ENCODE measurements around the gene KLF1. TPM values are rescaled to one million over a fixed set of nuclear protein-coding genes. Genes with fewer than 3 reads are reported as not detected.
"Not testable (repeated sequence)": the region's sequence is repeated elsewhere in the genome, so short reads cannot be mapped to it uniquely, and the experiment has no call there.

KLF1 gene
- total RNA-seq, 1 experiment from 2014 or later: not detected

DNA sequence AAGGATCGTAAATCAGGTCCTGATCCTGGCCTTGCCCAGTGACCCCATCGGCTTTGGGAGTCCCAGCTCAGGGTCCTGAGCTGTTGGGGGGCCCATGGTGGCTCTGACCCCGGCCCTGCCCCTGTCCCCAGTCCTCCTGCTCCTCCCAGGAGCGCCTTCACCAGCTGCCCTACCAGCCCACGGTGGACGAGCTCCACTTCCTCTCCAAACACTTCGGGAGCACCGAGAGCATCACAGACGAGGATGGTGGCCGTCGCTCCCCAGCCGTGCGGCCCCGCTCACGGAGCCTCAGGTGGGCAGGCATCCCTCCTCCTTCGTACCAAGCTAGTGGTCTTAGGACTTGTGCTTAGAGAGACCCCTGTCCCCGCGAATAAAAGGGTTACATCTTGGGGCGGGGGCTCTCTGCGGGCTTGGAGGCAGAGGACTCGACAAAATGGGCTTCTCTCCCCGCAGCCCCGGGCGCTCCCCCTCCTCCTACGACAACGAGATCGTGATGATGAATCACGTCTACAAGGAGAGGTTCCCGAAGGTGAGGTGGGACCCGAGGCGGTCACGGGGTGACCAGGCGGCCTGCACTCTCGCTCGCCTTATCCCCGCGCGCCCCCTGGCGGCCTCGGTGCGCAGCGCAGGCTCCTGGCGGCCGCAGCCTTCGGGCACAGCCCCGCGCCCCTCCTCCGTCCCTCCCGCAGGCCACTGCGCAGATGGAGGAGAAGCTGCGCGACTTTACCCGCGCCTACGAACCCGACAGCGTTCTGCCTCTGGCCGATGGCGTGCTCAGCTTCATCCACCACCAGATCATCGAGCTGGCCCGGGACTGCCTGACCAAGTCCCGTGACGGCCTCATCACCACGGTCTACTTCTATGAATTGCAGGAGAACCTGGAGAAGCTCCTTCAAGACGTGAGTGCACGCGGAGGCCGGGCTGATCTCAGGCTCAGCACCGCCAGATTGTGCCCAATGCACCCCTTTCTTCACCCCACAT lies 39.6 kb downstream of the KLF1 start:
- H2AFZ ChIP-seq (ENCODE audit: low read depth, low read length, poor library complexity, severe bottlenecking): no peak overlapping the region
- BruUV-seq (replicated peaks): no TSS peak
- no peak overlapping the region for H3K4me3 ChIP-seq (replicated peaks in 1 of 2; ENCODE audit: low read depth in 1 of 2, low read length in 2 of 2)
- TF ChIP-seq, protein P1, sequence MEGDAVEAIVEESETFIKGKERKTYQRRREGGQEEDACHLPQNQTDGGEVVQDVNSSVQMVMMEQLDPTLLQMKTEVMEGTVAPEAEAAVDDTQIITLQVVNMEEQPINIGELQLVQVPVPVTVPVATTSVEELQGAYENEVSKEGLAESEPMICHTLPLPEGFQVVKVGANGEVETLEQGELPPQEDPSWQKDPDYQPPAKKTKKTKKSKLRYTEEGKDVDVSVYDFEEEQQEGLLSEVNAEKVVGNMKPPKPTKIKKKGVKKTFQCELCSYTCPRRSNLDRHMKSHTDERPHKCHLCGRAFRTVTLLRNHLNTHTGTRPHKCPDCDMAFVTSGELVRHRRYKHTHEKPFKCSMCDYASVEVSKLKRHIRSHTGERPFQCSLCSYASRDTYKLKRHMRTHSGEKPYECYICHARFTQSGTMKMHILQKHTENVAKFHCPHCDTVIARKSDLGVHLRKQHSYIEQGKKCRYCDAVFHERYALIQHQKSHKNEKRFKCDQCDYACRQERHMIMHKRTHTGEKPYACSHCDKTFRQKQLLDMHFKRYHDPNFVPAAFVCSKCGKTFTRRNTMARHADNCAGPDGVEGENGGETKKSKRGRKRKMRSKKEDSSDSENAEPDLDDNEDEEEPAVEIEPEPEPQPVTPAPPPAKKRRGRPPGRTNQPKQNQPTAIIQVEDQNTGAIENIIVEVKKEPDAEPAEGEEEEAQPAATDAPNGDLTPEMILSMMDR (IDR thresholded peaks at IDR 0.05 in 2 of 3, conservative IDR thresholded peaks at IDR 0.05 in 1 of 3; ENCODE audit: borderline replicate concordance in 1 of 3, insufficient read depth in 1 of 3, low read depth in 2 of 3, low read length in 2 of 3): peak; percentile 81 to 98 (median 95)
- TF ChIP-seq RAD21 (IDR thresholded peaks at IDR 0.05; ENCODE audit: low read depth): peak; percentile 96
- TF ChIP-seq, protein P2, sequence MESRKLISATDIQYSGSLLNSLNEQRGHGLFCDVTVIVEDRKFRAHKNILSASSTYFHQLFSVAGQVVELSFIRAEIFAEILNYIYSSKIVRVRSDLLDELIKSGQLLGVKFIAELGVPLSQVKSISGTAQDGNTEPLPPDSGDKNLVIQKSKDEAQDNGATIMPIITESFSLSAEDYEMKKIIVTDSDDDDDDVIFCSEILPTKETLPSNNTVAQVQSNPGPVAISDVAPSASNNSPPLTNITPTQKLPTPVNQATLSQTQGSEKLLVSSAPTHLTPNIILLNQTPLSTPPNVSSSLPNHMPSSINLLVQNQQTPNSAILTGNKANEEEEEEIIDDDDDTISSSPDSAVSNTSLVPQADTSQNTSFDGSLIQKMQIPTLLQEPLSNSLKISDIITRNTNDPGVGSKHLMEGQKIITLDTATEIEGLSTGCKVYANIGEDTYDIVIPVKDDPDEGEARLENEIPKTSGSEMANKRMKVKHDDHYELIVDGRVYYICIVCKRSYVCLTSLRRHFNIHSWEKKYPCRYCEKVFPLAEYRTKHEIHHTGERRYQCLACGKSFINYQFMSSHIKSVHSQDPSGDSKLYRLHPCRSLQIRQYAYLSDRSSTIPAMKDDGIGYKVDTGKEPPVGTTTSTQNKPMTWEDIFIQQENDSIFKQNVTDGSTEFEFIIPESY (IDR thresholded peaks at IDR 0.05; ENCODE audit: extremely low read depth, insufficient replicate concordance, low read length): no peak
- ChIA-PET POLR2A (no interaction called here), RAD21 (ENCODE audit: low non-redundant PET in 1 of 2, low total read pairs in 2 of 2, uncharacterized antibody in 2 of 2, unreplicated experiment in 2 of 2) (interaction anchor here (0.6 to 1.6 kb wide), 4 partner anchors 74 to 88 kb away, joined by 3 to 5 read pairs (median 4); no protein-coding TSS in a partner anchor), CTCF (interaction anchor here (0.6 to 2.3 kb wide), 23 partner anchors 8 to 124 kb away, joined by 3 to 34 read pairs (median 4); partner anchors contain the start of genes GCDH and RTBDN)
- intact Hi-C loops (cut with micrococcal nuclease): loop anchor here (5.0 kb wide), 1 partner anchor 70 kb away; the partner anchor contains the start of gene HOOK2
- DNase-seq (ENCODE audit: low read depth, low spot score) (no peak), ATAC-seq (peak; percentile 99)
- peak overlapping the region; percentile 22; the same call in 1 of the 2 replicates for H3K27ac ChIP-seq (ENCODE audit: low read depth, low read length)
- no peak overlapping the region for H3K9ac ChIP-seq (ENCODE audit: low read length)
- peaks cover 10% of the 10 kb centered on the region; the same call in 1 of the 2 replicates for H3K79me2 ChIP-seq (ENCODE audit: insufficient read depth, low read length)
- H3K9me2 ChIP-seq (ENCODE audit: insufficient read depth): no peaks in the 10 kb centered on the region
- H3K9me3 ChIP-seq (ENCODE audit: control insufficient read depth in 1 of 2, insufficient read depth in 1 of 2, low read depth in 1 of 2, low read length in 2 of 2): no peaks in the 10 kb centered on the region
- H3K27me3 ChIP-seq (ENCODE audit: insufficient read depth, low read length): no peaks in the 10 kb centered on the region
- H4K20me1 ChIP-seq (ENCODE audit: insufficient read depth): no peaks in the 10 kb centered on the region
- peaks cover 4 to 18% of the 10 kb centered on the region in 2 experiments; a peak in 3 of 4 replicates for H3K4me1 ChIP-seq (ENCODE audit: control insufficient read depth in 1 of 2, insufficient read depth in 2 of 2, low read length in 2 of 2)
- H3K4me2 ChIP-seq (ENCODE audit: low read length): peak overlapping the region; percentile 54
- peaks cover 8 to 11% of the 10 kb centered on the region in 2 experiments; a peak in 2 of 4 replicates for H3K36me3 ChIP-seq (ENCODE audit: control insufficient read depth in 1 of 2, insufficient read depth in 2 of 2, low read length in 2 of 2)

DNA sequence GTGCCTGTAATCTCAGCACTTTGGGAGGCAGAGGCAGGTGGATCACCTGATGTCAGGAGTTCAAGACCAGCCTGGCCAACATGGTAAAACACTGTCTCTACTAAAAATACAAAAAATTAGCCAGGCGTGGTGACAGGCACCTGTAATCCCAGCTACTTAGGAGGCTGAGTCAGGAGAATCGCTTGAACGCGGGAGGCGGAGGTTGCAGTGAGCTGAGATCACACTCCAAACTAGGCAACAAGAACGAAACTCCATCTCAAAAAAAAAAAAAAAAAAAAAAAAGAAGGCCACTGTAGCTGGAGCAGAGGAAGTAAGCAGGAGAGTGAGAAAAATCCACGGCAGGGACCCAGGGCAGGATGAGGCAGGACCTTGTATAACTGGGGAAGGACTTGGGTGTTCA lies 40.4 kb downstream of the KLF1 start:
- peaks cover 14% of the 10 kb centered on the region; the same call in 1 of the 2 replicates for H3K79me2 ChIP-seq (ENCODE audit: insufficient read depth, low read length)
- CTCF ChIA-PET: interaction anchor here (0.7 to 2.3 kb wide), 14 partner anchors 9 to 89 kb away, joined by 3 to 34 read pairs (median 5); partner anchors contain the start of gene RTBDN
- H3K9me2 ChIP-seq (ENCODE audit: insufficient read depth); BruUV-seq (replicated peaks); H3K27ac ChIP-seq (ENCODE audit: low read depth, low read length); H2AFZ ChIP-seq (ENCODE audit: low read depth, low read length, poor library complexity, severe bottlenecking); DNase-seq (ENCODE audit: low read depth, low spot score); H3K9me3 ChIP-seq (ENCODE audit: control insufficient read depth in 1 of 2, insufficient read depth in 1 of 2, low read depth in 1 of 2, low read length in 2 of 2); H3K27me3 ChIP-seq (ENCODE audit: insufficient read depth, low read length); ATAC-seq; H4K20me1 ChIP-seq (ENCODE audit: insufficient read depth); H3K9ac ChIP-seq (ENCODE audit: low read length); H3K4me2 ChIP-seq (ENCODE audit: low read length); H3K4me3 ChIP-seq (replicated peaks in 1 of 2; ENCODE audit: low read depth in 1 of 2, low read length in 2 of 2); POLR2A ChIA-PET: not testable (repeated sequence)
- intact Hi-C loops (cut with micrococcal nuclease): loop anchor here (5.0 kb wide), 1 partner anchor 69 kb away; the partner anchor contains the start of gene HOOK2
- RAD21 ChIA-PET (ENCODE audit: low non-redundant PET in 1 of 2, low total read pairs in 2 of 2, uncharacterized antibody in 2 of 2, unreplicated experiment in 2 of 2): interaction anchor here (1.0 to 1.6 kb wide), 2 partner anchors 73 to 80 kb away, joined by 3 to 5 read pairs; no protein-coding TSS in a partner anchor
- H3K4me1 ChIP-seq (ENCODE audit: control insufficient read depth in 1 of 2, insufficient read depth in 2 of 2, low read length in 2 of 2): peaks cover 4 to 18% of the 10 kb centered on the region in 2 experiments; a peak in 3 of 4 replicates
- peaks cover 5 to 11% of the 10 kb centered on the region in 2 experiments; a peak in 1 of 4 replicates for H3K36me3 ChIP-seq (ENCODE audit: control insufficient read depth in 1 of 2, insufficient read depth in 2 of 2, low read length in 2 of 2)
